DND-41 (cell line): ENCODE results near the gene CDH3.

Experiments
- ATAC-seq: fragments of 200-7000 bp; cut with Tn5 transposase; 3 replicates; pipeline ENCODE4 v1.9.1; 2021; ENCODE audit warnings: low read depth; ENCODE audit not compliant: insufficient read depth
- DNase-seq: peaks from one replicate; pipeline ENCODE4 v3.0.0-alpha.2; 2020
- H2AFZ ChIP-seq: 2 replicates; pipeline ENCODE4 v1.6.0; 2012; ENCODE audit warnings: low read depth, low read length
- H3K27ac ChIP-seq: 2 replicates; pipeline ENCODE4 v1.5.1; 2012; ENCODE audit warnings: low read length, inconsistent platforms
- H3K27me3 ChIP-seq: fragments of 200-600 bp; sonication (generic); 2 replicates; pipeline ENCODE4 v1.6.0; 2012; ENCODE audit warnings: low read length, mild to moderate bottlenecking, inconsistent platforms; ENCODE audit not compliant: insufficient read depth, poor library complexity
- H3K36me3 ChIP-seq: 2 replicates; pipeline ENCODE4 v1.5.1; 2012; ENCODE audit warnings: low read length, inconsistent platforms; ENCODE audit not compliant: insufficient read depth
- H3K4me1 ChIP-seq: 2 replicates; pipeline ENCODE4 v1.5.1; 2012; ENCODE audit warnings: mild to moderate bottlenecking, low read length; ENCODE audit not compliant: insufficient read depth
- H3K4me2 ChIP-seq: 2 replicates; pipeline ENCODE4 v1.6.0; 2012; ENCODE audit warnings: mild to moderate bottlenecking, moderate library complexity, low read length, inconsistent platforms; ENCODE audit not compliant: insufficient read depth
- H3K4me3 ChIP-seq, 2 experiments: fragments of 200-600 bp in 1 of 2; shearing (Covaris generic) in 1 of 2; 2 replicates each; pipeline ENCODE4 v1.5.1; 2012 to 2016; ENCODE audit warnings: inconsistent platforms in 2 of 2, low read length in 2 of 2, mild to moderate bottlenecking in 2 of 2, low read depth in 1 of 2, moderate library complexity in 1 of 2
- H3K79me2 ChIP-seq: 2 replicates; pipeline ENCODE4 v1.6.0; 2012; ENCODE audit warnings: low read length, inconsistent platforms; ENCODE audit not compliant: insufficient read depth
- H3K9ac ChIP-seq: 2 replicates; pipeline ENCODE4 v1.6.0; 2012; ENCODE audit warnings: low read depth, mild to moderate bottlenecking, inconsistent platforms, low read length, moderate library complexity
- H3K9me3 ChIP-seq: 2 replicates; pipeline ENCODE4 v1.5.1; 2012; ENCODE audit warnings: low read length, moderate library complexity, mild to moderate bottlenecking, inconsistent platforms; ENCODE audit not compliant: insufficient read depth, severe bottlenecking
- H4K20me1 ChIP-seq: 2 replicates; pipeline ENCODE4 v1.6.0; 2012; ENCODE audit warnings: low read length; ENCODE audit not compliant: insufficient read depth
- CTCF ChIP-seq: IDR thresholded peaks from 2 replicates; pipeline ENCODE4 v1.5.1; 2012; ENCODE audit warnings: borderline replicate concordance, low read length, moderate library complexity, mild to moderate bottlenecking; ENCODE audit not compliant: poor library complexity, severe bottlenecking; ENCODE audit errors: extremely low read depth
- EZH2 ChIP-seq: IDR thresholded peaks from 3 replicates; pipeline ENCODE4 v1.6.1; 2012; ENCODE audit warnings: borderline replicate concordance, low read depth, mild to moderate bottlenecking, moderate library complexity, low read length, inconsistent platforms; ENCODE audit not compliant: severe bottlenecking

The CDH3 gene

GRCh38 chr16:68643847-68644246 lies 1.3 kb upstream of the CDH3 start:
- Histone ChIP-seq H2AFZ (no peak overlapping the region), H3K4me3 (no peak overlapping the region), H3K9ac (no peak overlapping the region), H4K20me1 (no peaks in the 10 kb centered on the region), H3K79me2 (no peaks in the 10 kb centered on the region), H3K27me3 (peaks cover 11% of the 10 kb centered on the region), H3K4me1 (no peaks in the 10 kb centered on the region), H3K36me3 (no peaks in the 10 kb centered on the region), H3K4me2 (no peak overlapping the region), H3K9me3 (no peaks in the 10 kb centered on the region), H3K27ac (no peak overlapping the region)
- DNase-seq (no peak), ATAC-seq (no peak)
- no peak for TF ChIP-seq CTCF
- no peak for TF ChIP-seq EZH2

DNA sequence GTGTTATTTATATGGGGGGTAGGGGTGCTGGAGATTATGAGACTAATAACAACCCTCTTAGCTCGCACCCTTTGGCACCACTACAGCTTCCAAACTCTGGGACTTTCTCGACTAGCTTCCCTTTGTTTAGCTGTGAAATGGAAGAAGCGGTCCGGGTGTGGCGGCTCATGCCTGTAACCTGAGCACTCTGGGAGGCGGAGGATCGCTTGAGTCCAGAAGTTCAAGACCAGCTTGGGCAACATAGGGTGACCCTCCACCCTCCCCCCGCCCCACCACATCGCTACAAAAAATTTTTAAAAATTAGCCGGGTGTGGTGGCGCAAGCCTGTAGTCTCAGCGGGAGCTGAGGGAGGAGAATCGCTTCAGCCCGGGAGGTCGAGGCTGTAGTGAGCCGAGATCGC lies 814 bp upstream of the CDH3 start:
- Histone ChIP-seq H3K4me3 (no peak overlapping the region), H3K4me1 (no peaks in the 10 kb centered on the region), H3K9ac (no peak overlapping the region), H2AFZ (no peak overlapping the region), H4K20me1 (no peaks in the 10 kb centered on the region), H3K4me2 (no peak overlapping the region), H3K79me2 (no peaks in the 10 kb centered on the region), H3K9me3 (no peaks in the 10 kb centered on the region), H3K36me3 (no peaks in the 10 kb centered on the region), H3K27ac (no peak overlapping the region), H3K27me3 (peaks cover 11% of the 10 kb centered on the region)
- TF ChIP-seq EZH2, result no peak
- TF ChIP-seq CTCF, result no peak
- ATAC-seq (no peak), DNase-seq (no peak)

DNA sequence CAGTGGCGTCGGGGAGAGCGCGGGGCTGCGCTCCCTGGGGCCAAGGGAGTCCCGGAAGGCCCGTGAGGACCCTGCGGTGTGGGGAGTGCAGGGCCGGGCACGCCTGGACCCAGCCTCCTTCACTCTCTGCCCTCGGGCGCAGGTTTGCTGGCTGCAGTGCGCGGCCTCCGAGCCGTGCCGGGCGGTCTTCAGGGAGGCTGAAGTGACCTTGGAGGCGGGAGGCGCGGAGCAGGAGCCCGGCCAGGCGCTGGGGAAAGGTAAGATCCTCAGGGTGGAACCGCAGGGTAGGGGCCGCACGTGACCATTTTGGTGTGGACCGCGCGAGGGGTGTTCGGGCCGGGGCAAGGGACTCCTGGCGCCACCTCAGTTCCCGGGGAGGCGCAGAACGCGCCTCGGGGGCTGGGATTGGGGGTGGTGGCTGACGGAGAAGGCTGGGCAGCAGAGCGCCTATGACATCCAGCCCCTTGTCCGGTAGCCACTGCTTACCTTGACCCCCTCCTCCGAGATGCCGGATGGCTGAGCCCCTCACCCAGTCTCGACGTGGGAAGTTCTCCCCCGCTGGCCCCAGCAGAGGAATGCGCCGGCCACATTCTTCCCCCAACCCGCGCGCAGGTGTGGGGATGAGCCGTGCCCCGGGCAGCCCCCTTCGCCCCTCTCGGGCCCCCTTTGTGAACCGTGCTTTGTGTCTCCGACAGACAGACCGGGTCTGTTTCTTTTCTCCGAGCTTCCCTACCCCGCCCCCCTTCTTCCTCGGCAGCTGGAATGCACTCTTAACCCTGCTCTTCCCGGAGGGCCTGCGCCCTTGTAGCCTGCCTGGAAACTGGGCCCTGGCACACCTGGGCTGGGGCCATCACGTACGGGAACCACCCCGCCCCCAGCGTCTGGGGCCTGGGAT lies 631 bp downstream of the CDH3 start:
- TF ChIP-seq CTCF (no peak), EZH2 (no peak)
- Histone ChIP-seq H3K9ac (no peak overlapping the region), H3K9me3 (no peaks in the 10 kb centered on the region), H2AFZ (no peak overlapping the region), H3K27ac (no peak overlapping the region), H3K27me3 (peaks cover 11% of the 10 kb centered on the region), H3K4me3 (no peak overlapping the region), H3K4me1 (no peaks in the 10 kb centered on the region), H3K4me2 (no peak overlapping the region), H3K36me3 (no peaks in the 10 kb centered on the region), H4K20me1 (no peaks in the 10 kb centered on the region), H3K79me2 (no peaks in the 10 kb centered on the region)
- no peak for ATAC-seq
- no peak for DNase-seq
